HG02840 (cell line): Measurements from ENCODE around the gene SLAMF6.
"Not testable (repeated sequence)": the region's sequence is repeated elsewhere in the genome, so short reads cannot be mapped to it uniquely, and the experiment has no call there.

Experiments
- ATAC-seq: cut with Tn5 transposase; IDR thresholded peaks from one replicate; pipeline ENCODE4 v1.9.1; 2021; ENCODE audit warnings: mild to moderate bottlenecking, moderate library complexity, moderate number of reproducible peaks; ENCODE audit not compliant: unreplicated experiment, low FRiP score

SLAMF6 gene

DNA sequence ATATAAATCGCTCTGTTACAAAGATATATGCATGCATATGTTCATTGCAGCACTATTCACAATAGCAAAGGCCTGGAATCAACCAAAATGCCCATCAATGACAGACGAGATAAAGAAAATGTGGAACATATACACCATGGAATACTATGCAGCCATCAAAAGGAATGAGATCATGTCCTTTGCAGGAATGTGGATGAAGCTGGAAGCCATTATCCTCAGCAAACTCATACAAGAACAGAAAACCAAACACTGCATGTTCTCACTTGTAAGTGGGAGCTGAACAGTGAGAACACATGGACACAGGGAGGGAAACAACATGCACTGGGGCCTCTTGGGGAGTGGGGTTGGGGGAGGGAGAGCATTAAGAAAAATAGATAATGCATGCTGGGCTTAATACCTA lies 5.5 kb downstream of the SLAMF6 start:
- not testable (repeated sequence) for ATAC-seq

GRCh38 chr1:160515908-160516307 lies 7.1 kb downstream of the SLAMF6 start:
- ATAC-seq, result not testable (repeated sequence)

DNA sequence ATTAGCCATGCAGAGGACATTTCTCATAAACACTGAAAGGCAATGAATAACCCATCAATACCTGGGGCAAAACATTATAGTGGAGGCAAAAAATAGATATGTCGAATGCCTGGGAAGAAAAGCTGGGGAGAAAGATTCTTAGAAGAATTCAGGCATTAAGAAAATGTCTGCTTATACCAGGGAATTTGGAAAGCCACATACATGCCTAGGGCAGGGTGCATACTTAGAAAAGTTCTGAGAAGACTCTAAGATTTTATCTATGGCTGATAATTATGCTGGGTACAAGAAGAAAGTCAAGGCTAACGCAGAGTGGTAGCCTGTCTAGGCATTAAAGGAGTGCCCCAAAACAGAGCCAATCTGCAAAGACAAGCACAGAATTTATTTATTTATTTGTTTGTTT lies 18.4 kb downstream of the SLAMF6 start:
- no peak for ATAC-seq

- no peak for ATAC-seq
Observed at GRCh38 chr1:160503087-160503486, 20.0 kb downstream of the SLAMF6 start.

- no peak for ATAC-seq
Observed at GRCh38 chr1:160500321-160500990, 22.6 kb downstream of the SLAMF6 start.

DNA sequence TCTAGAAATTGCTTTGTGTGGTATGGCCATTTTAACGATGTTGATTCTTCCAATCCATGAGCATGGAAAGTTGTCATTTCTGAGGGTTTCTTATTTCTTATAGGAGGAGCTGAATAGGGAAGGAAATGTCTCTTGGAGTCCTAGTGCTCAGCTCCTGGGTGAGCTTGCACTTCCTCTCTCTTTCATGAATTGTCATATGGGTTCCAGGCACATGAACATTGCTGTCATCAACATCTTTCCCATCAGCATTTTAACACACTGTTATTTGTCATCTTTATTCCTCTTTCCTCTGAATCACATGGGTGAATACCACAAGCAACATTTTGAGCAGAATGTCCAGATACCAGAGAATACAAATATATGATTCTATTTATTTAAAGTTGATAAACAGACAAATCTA lies 23.4 kb downstream of the SLAMF6 start:
- no peak for ATAC-seq

- ATAC-seq, result not testable (repeated sequence)
Observed at GRCh38 chr1:160498301-160499065, 24.6 kb downstream of the SLAMF6 start.

DNA sequence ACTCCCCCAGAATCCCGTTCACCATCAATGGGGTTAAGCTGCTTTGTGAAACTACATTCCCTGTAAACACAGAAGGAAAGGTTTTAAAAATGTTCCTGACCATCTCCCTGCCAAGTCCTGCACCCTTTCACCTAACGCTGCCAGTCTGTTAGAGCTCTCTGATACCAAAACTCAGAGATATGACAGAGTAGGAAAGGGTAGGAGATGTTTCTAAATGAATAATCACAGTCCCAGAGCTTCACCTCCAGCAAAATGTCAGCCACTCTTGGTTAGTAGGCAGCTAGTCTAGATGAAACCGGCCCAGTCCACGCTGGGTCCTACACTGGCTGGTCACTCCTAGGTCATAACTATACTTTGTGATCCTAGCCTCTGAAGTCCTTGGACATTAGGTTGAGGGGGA lies 26.7 kb downstream of the SLAMF6 start:
- ATAC-seq, result no peak

- ATAC-seq, result no peak
Observed at GRCh38 chr1:160494620-160495019, 28.4 kb downstream of the SLAMF6 start.

DNA sequence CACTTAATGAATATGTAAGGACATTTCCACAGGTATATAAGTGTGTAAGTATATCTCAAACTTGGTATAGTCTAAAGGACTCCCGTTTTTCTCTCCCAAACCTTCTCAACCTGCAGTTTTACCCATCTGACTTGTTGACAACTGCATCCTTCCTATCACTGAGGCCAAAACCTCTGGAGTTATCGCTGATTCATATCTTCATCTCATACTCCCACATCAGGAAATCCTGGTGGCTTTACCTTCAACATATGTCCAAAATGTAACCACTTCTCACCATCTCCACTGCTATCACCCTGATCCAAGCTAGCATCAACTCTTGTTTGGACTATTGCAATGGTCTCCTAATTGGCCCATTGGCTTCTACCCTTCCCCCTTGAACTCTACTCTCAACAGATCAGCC lies 30.4 kb downstream of the SLAMF6 start:
- ATAC-seq, result no peak

DNA sequence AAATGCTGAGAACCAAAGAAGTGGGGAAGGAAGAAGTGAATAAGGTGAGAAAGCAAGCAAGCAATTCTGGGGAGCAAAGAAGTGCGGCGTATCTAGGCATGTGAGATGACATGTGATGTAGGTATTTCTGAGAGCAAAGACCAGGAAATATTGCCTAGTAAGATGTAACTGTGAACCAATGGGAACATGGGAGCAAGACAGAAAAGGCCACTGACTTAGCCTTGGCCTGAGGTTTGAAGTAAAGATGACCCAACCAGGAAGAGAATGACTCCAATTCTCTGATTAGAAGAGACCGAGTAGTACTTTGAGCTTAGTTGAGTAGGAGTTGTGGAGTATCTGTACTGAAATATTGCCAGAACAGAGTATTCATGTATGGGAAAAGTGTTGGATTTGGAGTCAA lies 31.1 kb downstream of the SLAMF6 start:
- ATAC-seq, result no peak

- ATAC-seq, result no peak
Observed at GRCh38 chr1:160491017-160491416, 32.0 kb downstream of the SLAMF6 start.

DNA sequence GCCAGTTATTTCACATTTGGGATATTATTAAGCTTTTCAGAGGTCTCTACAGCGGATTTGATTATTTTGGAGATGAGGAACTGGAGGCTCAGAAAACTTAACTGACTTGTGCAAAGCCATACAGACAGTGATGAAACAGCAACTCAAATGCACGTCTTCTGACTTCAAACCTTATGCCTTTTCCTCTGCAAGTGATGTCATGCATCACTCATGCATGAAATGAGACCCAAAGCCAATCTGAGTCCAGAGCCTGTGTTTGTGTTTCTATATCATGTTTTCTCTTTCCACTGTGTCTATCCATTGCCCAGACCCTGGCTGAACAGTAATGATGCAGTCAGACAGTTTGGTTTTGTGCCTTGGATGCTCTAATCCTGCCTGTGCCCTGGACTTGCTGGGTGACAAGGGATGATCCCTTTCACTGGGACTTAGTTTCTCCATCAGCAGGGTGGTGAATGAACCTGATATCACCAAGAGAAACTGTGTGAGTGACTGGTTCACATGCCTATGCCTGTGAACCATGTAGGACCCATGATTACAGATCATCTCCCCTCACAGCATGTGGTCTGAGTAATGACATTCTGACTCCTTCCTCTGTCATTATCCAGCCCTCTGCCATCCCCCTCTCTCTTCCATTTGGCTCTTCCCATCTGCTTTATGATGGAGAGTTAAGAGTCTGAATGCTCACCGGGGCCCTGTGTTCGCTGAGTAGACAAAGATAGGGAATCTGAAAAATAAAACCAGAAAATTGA lies 33.4 kb downstream of the SLAMF6 start:
- no peak for ATAC-seq

GRCh38 chr1:160488347-160489058 lies 34.6 kb downstream of the SLAMF6 start:
- ATAC-seq, result no peak

DNA sequence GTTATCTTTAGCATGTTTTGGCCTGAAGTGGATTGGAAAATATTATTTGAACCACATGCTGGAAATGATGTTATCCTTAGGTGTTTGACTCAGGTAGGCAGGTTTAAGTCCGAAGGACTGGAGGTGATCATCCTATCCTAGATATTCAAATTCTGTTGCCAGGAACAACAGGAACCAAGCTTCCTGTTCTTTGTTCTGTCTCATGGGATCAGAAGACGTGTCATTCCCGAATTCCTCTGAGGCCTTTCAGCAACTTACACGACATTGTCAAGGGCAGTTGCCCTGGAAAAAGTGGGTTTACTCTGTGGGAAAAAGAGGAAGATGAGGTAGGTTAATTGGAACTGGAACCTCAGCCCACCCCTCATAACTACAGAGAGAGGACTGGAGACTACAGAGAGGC lies 36.6 kb downstream of the SLAMF6 start:
- no peak for ATAC-seq

DNA sequence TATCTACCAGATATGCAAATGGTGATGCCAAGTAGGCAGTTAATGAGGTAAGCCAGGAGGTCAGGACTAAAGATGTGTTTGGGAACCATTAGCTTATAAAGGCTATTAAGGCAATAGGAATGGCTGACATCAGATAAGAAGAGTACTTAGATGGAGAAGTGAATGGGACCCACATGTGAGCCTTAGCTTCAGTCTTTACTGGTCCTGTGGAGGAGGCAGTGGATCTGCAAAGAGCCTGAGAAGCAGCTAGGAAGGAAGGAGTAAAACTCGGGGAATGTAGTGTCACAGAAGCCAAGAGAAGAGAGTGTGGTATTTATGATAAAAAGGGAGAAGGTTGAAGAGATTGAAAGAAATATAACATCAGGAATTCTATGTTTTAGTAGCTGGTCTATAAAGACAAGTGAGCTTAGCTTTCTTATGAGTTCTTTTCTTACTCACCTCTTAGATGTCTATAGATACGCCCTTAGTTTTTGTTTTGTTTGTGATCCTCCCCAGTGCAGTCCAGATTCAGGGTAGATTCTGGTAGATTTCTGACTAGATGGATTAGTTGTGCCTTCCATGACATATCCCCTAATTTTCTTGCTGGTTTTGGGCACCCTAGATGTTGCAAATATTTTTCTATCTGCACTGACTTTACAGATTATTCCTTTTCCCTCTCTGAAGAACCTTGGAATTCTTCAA lies 39.4 kb downstream of the SLAMF6 start:
- ATAC-seq, result no peak

DNA sequence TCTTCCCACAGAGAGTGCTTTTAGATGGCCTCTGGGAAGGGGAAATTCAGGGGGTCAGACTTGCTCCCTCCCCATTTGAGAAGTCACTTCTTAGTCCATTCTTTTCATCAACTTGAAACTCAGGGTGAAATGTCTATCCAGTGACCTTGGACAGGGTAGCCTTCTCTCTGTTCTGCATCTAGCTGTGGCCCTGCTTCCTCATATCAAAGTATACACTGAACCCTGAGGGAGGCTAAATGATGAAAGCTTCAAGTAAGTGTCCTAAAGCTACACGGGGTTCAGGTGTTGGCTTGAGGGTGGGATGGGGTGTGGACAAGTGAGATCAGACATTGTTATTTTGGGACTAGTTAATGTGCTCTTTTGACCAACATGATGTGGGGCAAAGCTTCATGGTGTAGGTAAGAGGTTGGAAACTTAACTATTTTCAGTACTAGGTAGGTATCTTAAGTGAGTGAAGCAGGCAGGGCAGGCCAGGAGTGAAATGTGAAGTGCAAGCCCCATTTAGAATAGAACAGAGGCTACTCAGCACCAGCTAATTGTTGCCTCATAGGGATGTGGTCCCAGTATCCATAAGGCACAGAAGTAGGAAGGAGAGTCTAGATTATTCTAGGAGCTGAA lies 41.0 kb downstream of the SLAMF6 start:
- no peak for ATAC-seq

GRCh38 chr1:160480781-160481180 lies 42.3 kb downstream of the SLAMF6 start:
- not testable (repeated sequence) for ATAC-seq

GRCh38 chr1:160479091-160479490 lies 44.0 kb downstream of the SLAMF6 start:
- not testable (repeated sequence) for ATAC-seq
